ENCODE data around the gene OR8D1.

The OR8D1 gene

GRCh38 chr11:124294687-124295086, 19.1 kb downstream of the OR8D1 start:
- Histone ChIP-seq H3K27me3 (ENCODE audit: insufficient read depth, poor library complexity, severe bottlenecking) (no peaks in the 10 kb centered on the region), H3K27ac (replicated peaks) (no peak overlapping the region), H3K4me3 (replicated peaks; ENCODE audit: insufficient read depth, low read length) (no peak overlapping the region)
- TF ChIP-seq GABPA (IDR thresholded peaks at IDR 0.05; ENCODE audit: low read depth) (no peak), SPI1 (IDR thresholded peaks at IDR 0.05; ENCODE audit: borderline replicate concordance, low read depth) (peak; percentile 89)
- DNase-seq (ENCODE audit: low read depth in 1 of 2, low spot score in 1 of 2), result peak in 1 of 2 experiments; percentile 11

- TF ChIP-seq CTCF (IDR thresholded peaks at IDR 0.05; ENCODE audit: insufficient read depth, low read length) (no peak), SPI1 (IDR thresholded peaks at IDR 0.05; ENCODE audit: borderline replicate concordance, low read depth) (no peak), POLR2AphosphoS5 (IDR thresholded peaks at IDR 0.05; ENCODE audit: low read depth) (no peak), REST (IDR thresholded peaks at IDR 0.05; ENCODE audit: insufficient replicate concordance, low read depth) (no peak), GABPA (IDR thresholded peaks at IDR 0.05; ENCODE audit: low read depth) (no peak)
- no peak for DNase-seq (ENCODE audit: low read depth in 1 of 2, low spot score in 1 of 2)
Measured at GRCh38 chr11:124285610-124286344, 28.0 kb downstream of the OR8D1 start.

GRCh38 chr11:124278261-124278660, 35.5 kb downstream of the OR8D1 start:
- no peaks in the 10 kb centered on the region for H3K27me3 ChIP-seq (ENCODE audit: insufficient read depth, poor library complexity, severe bottlenecking)
- TF ChIP-seq CTCF (IDR thresholded peaks at IDR 0.05; ENCODE audit: insufficient read depth, low read length), result no peak
- TF ChIP-seq GABPA (IDR thresholded peaks at IDR 0.05; ENCODE audit: low read depth), result no peak
- TF ChIP-seq SPI1 (IDR thresholded peaks at IDR 0.05; ENCODE audit: borderline replicate concordance, low read depth), result no peak
- TF ChIP-seq REST (IDR thresholded peaks at IDR 0.05; ENCODE audit: insufficient replicate concordance, low read depth), result no peak
- H3K4me3 ChIP-seq (replicated peaks; ENCODE audit: insufficient read depth, low read length), result no peak overlapping the region
- no peak for DNase-seq (ENCODE audit: low read depth in 1 of 2, low spot score in 1 of 2)
- H3K27ac ChIP-seq (replicated peaks), result no peak overlapping the region

More at GRCh38 chr11:124285610-124286344, 28.0 kb downstream of the OR8D1 start:
- no peak overlapping the region for H3K4me3 ChIP-seq (replicated peaks; ENCODE audit: insufficient read depth, low read length)
- no peak overlapping the region for H3K27ac ChIP-seq (replicated peaks)
- no peaks in the 10 kb centered on the region for H3K27me3 ChIP-seq (ENCODE audit: insufficient read depth, poor library complexity, severe bottlenecking)

- no peak overlapping the region for H3K27ac ChIP-seq (replicated peaks)
- peak in 1 of 2 experiments; percentile 19 for DNase-seq (ENCODE audit: low read depth in 1 of 2, low spot score in 1 of 2)
- no peak overlapping the region for H3K4me3 ChIP-seq (replicated peaks; ENCODE audit: insufficient read depth, low read length)
- no peak for TF ChIP-seq POLR2AphosphoS5 (IDR thresholded peaks at IDR 0.05; ENCODE audit: low read depth)
- peak; percentile 8 for TF ChIP-seq CTCF (IDR thresholded peaks at IDR 0.05; ENCODE audit: insufficient read depth, low read length)
- no peak for TF ChIP-seq GABPA (IDR thresholded peaks at IDR 0.05; ENCODE audit: low read depth)
- no peak for TF ChIP-seq REST (IDR thresholded peaks at IDR 0.05; ENCODE audit: insufficient replicate concordance, low read depth)
- H3K27me3 ChIP-seq (ENCODE audit: insufficient read depth, poor library complexity, severe bottlenecking), result no peaks in the 10 kb centered on the region
Measured at GRCh38 chr11:124277804-124278203, 35.9 kb downstream of the OR8D1 start.

All from HL-60 (cell line).